ENCODE results near the gene MYRIP.

- TF ChIP-seq TAF1 (IDR thresholded peaks at IDR 0.05; ENCODE audit: borderline replicate concordance, low read depth, low read length) (no peak), POLR2A (IDR thresholded peaks at IDR 0.05; ENCODE audit: low read depth, low read length) (no peak)
These were observed 200.6 kb downstream of the MYRIP start for GRCh38 chr3:40009991-40010390.

All from GM12892 (cell line).